DMS153 treated with DMSO at 0.1 percent for 48 hours (cell line): ENCODE results near the gene CSE1L.
A peak's percentile ranks its signal among the peaks of the same experiment; 100 is the strongest.
"Not testable (repeated sequence)": the region's sequence is repeated elsewhere in the genome, so short reads cannot be mapped to it uniquely, and the experiment has no call there.

ENCODE experiments used
- DNase-seq: peaks from one replicate; lab custom pipeline; 2025; ENCODE audit not compliant: unreplicated experiment; lab: John Stamatoyannopoulos, UW

The CSE1L gene

GRCh38 chr20:49046087-49046900, at the start of gene CSE1L:
Gene CSE1L, plus strand, starts transcription at chr20:49046312. Its CDS starts 12,152 bp downstream, at chr20:49058464.
- peak; percentile 81 for DNase-seq

GRCh38 chr20:48999890-49000870, 45.9 kb upstream of the CSE1L start:
- no peak for DNase-seq

GRCh38 chr20:49001741-49002140, 44.4 kb upstream of the CSE1L start:
- no peak for DNase-seq

- no peak for DNase-seq
Measured at GRCh38 chr20:49006446-49006980, 39.6 kb upstream of the CSE1L start.

- DNase-seq = no peak
Measured at GRCh38 chr20:49009899-49010631, 36.0 kb upstream of the CSE1L start.

GRCh38 chr20:49024220-49024619, 21.9 kb upstream of the CSE1L start:
- no peak for DNase-seq

- DNase-seq = not testable (repeated sequence)
Measured at GRCh38 chr20:49028177-49028576, 17.9 kb upstream of the CSE1L start.

GRCh38 chr20:49028684-49029083, 17.4 kb upstream of the CSE1L start:
- no peak for DNase-seq

GRCh38 chr20:49029203-49029602, 16.9 kb upstream of the CSE1L start:
- DNase-seq = no peak

GRCh38 chr20:49030954-49031619, 15.0 kb upstream of the CSE1L start:
- DNase-seq = no peak

- DNase-seq = no peak
Measured at GRCh38 chr20:49032455-49032854, 13.7 kb upstream of the CSE1L start.

GRCh38 chr20:49034070-49034732, 11.9 kb upstream of the CSE1L start:
- DNase-seq = no peak

GRCh38 chr20:49037962-49038387, 8.1 kb upstream of the CSE1L start:
- DNase-seq = no peak

GRCh38 chr20:49039854-49040253, 6.3 kb upstream of the CSE1L start:
- no peak for DNase-seq

GRCh38 chr20:49043000-49043399, 3.1 kb upstream of the CSE1L start:
- DNase-seq = no peak

GRCh38 chr20:49045440-49046086, 549 bp upstream of the CSE1L start:
- no peak for DNase-seq

- DNase-seq = no peak
Measured at GRCh38 chr20:49052334-49052733, 6.2 kb downstream of the CSE1L start.

- no peak for DNase-seq
Measured at GRCh38 chr20:49054056-49054643, 8.0 kb downstream of the CSE1L start.

- DNase-seq = no peak
Measured at GRCh38 chr20:49063279-49063678, 17.2 kb downstream of the CSE1L start.
